ENCODE data around the gene ARMC9.

- TF ChIP-seq, protein P1, sequence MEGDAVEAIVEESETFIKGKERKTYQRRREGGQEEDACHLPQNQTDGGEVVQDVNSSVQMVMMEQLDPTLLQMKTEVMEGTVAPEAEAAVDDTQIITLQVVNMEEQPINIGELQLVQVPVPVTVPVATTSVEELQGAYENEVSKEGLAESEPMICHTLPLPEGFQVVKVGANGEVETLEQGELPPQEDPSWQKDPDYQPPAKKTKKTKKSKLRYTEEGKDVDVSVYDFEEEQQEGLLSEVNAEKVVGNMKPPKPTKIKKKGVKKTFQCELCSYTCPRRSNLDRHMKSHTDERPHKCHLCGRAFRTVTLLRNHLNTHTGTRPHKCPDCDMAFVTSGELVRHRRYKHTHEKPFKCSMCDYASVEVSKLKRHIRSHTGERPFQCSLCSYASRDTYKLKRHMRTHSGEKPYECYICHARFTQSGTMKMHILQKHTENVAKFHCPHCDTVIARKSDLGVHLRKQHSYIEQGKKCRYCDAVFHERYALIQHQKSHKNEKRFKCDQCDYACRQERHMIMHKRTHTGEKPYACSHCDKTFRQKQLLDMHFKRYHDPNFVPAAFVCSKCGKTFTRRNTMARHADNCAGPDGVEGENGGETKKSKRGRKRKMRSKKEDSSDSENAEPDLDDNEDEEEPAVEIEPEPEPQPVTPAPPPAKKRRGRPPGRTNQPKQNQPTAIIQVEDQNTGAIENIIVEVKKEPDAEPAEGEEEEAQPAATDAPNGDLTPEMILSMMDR (IDR thresholded peaks at IDR 0.05) = no peak
- no peak for TF ChIP-seq POLR2A (IDR thresholded peaks at IDR 0.05)
Measured at GRCh38 chr2:231200805-231201474, 2.5 kb downstream of the ARMC9 start.

Measured in body of pancreas (tissue), 4 donors.